Keratinocyte (primary cell): ENCODE results near the gene MOV10L1. TPM values are rescaled to one million over a fixed set of nuclear protein-coding genes. Genes with fewer than 3 reads are reported as not detected.

Source experiments
- DNase-seq: peaks from one replicate; pipeline ENCODE4 v3.0.0-alpha.2; 2011; ENCODE audit warnings: low read depth, missing footprints, low spot score
- FAIRE-seq: peaks from 2 replicates; lab custom pipeline; 2011; peaks lifted over from hg19 to GRCh38; lab: Jason Lieb, UNC
- H2AFZ ChIP-seq: 2 replicates; pipeline ENCODE4 v1.6.0; 2012; ENCODE audit warnings: low read length, control low read depth, inconsistent platforms; ENCODE audit not compliant: control insufficient read depth
- H3K27ac ChIP-seq: 2 replicates; pipeline ENCODE4 v1.5.1; 2011; ENCODE audit warnings: low read length; ENCODE audit not compliant: control insufficient read depth, insufficient read depth
- H3K27me3 ChIP-seq: 3 replicates; pipeline ENCODE4 v1.6.0; 2011; ENCODE audit warnings: low read length; ENCODE audit not compliant: control insufficient read depth, insufficient read depth; ENCODE audit errors: extremely low read depth
- H3K36me3 ChIP-seq, 2 experiments: 2 replicates in 1 of 2; 3 replicates in 1 of 2; pipeline ENCODE4 v1.5.1; 2011; ENCODE audit warnings: low read length in 2 of 2, mild to moderate bottlenecking in 1 of 2; ENCODE audit not compliant: control insufficient read depth in 2 of 2, insufficient read depth in 2 of 2; ENCODE audit errors: extremely low read depth in 1 of 2
- H3K4me1 ChIP-seq: 3 replicates; pipeline ENCODE4 v1.5.1; 2011; ENCODE audit warnings: low read length; ENCODE audit not compliant: control insufficient read depth, insufficient read depth; ENCODE audit errors: extremely low read depth
- H3K4me2 ChIP-seq: 3 replicates; pipeline ENCODE4 v1.6.0; 2011; ENCODE audit warnings: low read depth, low read length; ENCODE audit not compliant: control insufficient read depth, insufficient read depth; ENCODE audit errors: extremely low read depth
- H3K4me3 ChIP-seq, 3 experiments: fragments of 200-600 bp in 1 of 3; sonication (generic) in 1 of 3; 2 replicates in 2 of 3; 3 replicates in 1 of 3; pipeline ENCODE4 v1.5.1; 2011 to 2016; ENCODE audit warnings: low read length in 3 of 3, mild to moderate bottlenecking in 3 of 3, control low read depth in 2 of 3, inconsistent platforms in 1 of 3, low read depth in 1 of 3, mixed read lengths in 1 of 3, mixed run types in 1 of 3, moderate library complexity in 1 of 3; ENCODE audit not compliant: control insufficient read depth in 2 of 3, insufficient read depth in 2 of 3; ENCODE audit errors: extremely low read depth in 1 of 3
- H3K79me2 ChIP-seq: 2 replicates; pipeline ENCODE4 v1.6.0; 2012; ENCODE audit warnings: low read length; ENCODE audit not compliant: control insufficient read depth, insufficient read depth
- H3K9ac ChIP-seq: 3 replicates; pipeline ENCODE4 v1.6.0; 2011; ENCODE audit warnings: low read length; ENCODE audit not compliant: control insufficient read depth, insufficient read depth; ENCODE audit errors: extremely low read depth
- H3K9me1 ChIP-seq: 3 replicates; pipeline ENCODE4 v1.6.0; 2011; ENCODE audit warnings: low read length; ENCODE audit not compliant: control insufficient read depth, insufficient read depth; ENCODE audit errors: extremely low read depth
- H3K9me3 ChIP-seq: 2 replicates; pipeline ENCODE4 v1.5.1; 2012; ENCODE audit warnings: low read depth, low read length; ENCODE audit not compliant: control insufficient read depth
- H4K20me1 ChIP-seq: 3 replicates; pipeline ENCODE4 v1.6.0; 2011; ENCODE audit warnings: low read length; ENCODE audit not compliant: control insufficient read depth, insufficient read depth; ENCODE audit errors: extremely low read depth
- EZH2 ChIP-seq: IDR thresholded peaks from one replicate; pipeline ENCODE4 v1.6.1; 2012; ENCODE audit warnings: inconsistent platforms, mild to moderate bottlenecking, low read length, moderate library complexity
- dilution Hi-C: fragments of 300-500 bp; cut with MboI; formaldehyde crosslinking; loops from one replicate; pipeline ENCODE4 v1.7.0; 2020; ENCODE audit warnings: low sequenced_read_pairs; ENCODE audit not compliant: extremely low pct_ligation_motif_present
- polyA plus RNA-seq, 5 experiments: library from polyadenylated mRNA; depleted of rRNA in 3 of 5; stranded (reverse) in 3 of 5; stranded (forward) in 1 of 5; unstranded in 1 of 5; fragments of >200 nt; gene quantifications; 1 replicate in 1 of 5; 2 replicates in 3 of 5; 3 replicates in 1 of 5; pipeline versions ENCODE4 v1.2.1 to v1.2.3, GENCODE V29; 2011 to 2012; ENCODE audit warnings: missing spikeins in 2 of 5, low read depth in 1 of 5, low replicate concordance in 1 of 5
- TF ChIP-seq, protein P1 (sequence below), 3 experiments: IDR thresholded peaks in 1 of 3; conservative IDR thresholded peaks in 1 of 3; optimal IDR thresholded peaks in 1 of 3; 2 replicates in 2 of 3; 3 replicates in 1 of 3; pipeline versions ENCODE3 to v1.5.1; 2011; ENCODE audit warnings: low read length in 3 of 3, mild to moderate bottlenecking in 3 of 3, moderate library complexity in 2 of 3, control low read depth in 1 of 3, inconsistent platforms in 1 of 3; ENCODE audit not compliant: insufficient read depth in 2 of 3; ENCODE audit errors: extremely low read depth in 1 of 3

MOV10L1 gene
- polyA plus RNA-seq, 1 donor (not counting 4 experiments of a cell fraction or from before 2014, with no cell fraction given) = not detected

DNA sequence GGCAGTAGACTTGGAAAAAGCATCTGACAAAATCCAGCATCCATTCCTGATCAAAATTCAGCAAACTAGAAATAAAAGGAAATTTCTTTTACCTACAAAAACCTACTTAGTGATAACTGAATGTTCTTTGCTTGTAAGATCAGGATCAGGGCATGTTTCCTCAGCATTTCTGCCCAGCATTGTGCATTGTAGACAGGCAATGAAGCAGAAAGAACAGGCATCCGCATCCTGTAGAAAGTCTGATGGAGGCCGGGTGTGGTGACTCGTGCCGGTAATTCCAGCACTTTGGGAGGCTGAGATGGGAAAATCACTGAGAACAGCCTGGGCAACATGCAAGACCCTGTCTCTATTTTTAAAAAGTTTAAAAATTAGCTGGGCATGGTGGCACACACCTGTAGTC is 48.2 kb downstream of the MOV10L1 start:
- Histone ChIP-seq H3K27ac (no peak overlapping the region), H3K9me3 (no peaks in the 10 kb centered on the region), H3K9me1 (no peaks in the 10 kb centered on the region), H3K4me2 (no peak overlapping the region), H3K4me1 (no peaks in the 10 kb centered on the region), H4K20me1 (no peaks in the 10 kb centered on the region), H3K4me3 (no peak overlapping the region), H3K9ac (no peak overlapping the region), H3K27me3 (no peaks in the 10 kb centered on the region), H3K36me3 (no peaks in the 10 kb centered on the region), H2AFZ (no peak overlapping the region), H3K79me2 (no peaks in the 10 kb centered on the region)
- FAIRE-seq = no peak
- TF ChIP-seq, protein P1, sequence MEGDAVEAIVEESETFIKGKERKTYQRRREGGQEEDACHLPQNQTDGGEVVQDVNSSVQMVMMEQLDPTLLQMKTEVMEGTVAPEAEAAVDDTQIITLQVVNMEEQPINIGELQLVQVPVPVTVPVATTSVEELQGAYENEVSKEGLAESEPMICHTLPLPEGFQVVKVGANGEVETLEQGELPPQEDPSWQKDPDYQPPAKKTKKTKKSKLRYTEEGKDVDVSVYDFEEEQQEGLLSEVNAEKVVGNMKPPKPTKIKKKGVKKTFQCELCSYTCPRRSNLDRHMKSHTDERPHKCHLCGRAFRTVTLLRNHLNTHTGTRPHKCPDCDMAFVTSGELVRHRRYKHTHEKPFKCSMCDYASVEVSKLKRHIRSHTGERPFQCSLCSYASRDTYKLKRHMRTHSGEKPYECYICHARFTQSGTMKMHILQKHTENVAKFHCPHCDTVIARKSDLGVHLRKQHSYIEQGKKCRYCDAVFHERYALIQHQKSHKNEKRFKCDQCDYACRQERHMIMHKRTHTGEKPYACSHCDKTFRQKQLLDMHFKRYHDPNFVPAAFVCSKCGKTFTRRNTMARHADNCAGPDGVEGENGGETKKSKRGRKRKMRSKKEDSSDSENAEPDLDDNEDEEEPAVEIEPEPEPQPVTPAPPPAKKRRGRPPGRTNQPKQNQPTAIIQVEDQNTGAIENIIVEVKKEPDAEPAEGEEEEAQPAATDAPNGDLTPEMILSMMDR (optimal IDR thresholded peaks at IDR 0.05 in 1 of 3, IDR thresholded peaks at IDR 0.05 in 1 of 3, conservative IDR thresholded peaks at IDR 0.05 in 1 of 3; ENCODE audit: extremely low read depth in 1 of 3, insufficient read depth in 2 of 3, low read length in 3 of 3) = no peak
- TF ChIP-seq EZH2 = no peak
- DNase-seq = no peak
- dilution Hi-C loops = no loop called here

DNA sequence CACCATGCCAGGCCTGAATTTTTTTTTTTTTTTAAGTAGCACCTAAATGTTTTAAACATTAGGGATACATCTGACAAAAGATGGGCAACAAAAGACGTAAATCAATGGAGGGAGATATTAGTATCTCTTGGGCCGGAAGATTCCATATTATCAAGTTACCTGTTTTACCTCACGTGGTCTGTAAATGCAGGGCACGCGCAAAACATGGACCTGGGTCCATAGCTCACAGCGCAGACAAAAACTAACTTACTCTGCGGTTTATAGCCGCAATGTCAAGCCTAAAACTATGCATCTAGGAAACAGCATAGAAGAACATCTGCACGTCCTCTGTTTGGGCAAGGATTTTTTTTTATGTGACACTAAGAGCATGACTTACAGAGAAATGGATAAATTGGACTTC is 49.2 kb downstream of the MOV10L1 start:
- Histone ChIP-seq H3K9me3 (no peaks in the 10 kb centered on the region), H3K9ac (no peak overlapping the region), H4K20me1 (no peaks in the 10 kb centered on the region), H3K27me3 (peaks cover 5% of the 10 kb centered on the region), H3K4me2 (no peak overlapping the region), H3K27ac (no peak overlapping the region), H3K36me3 (no peaks in the 10 kb centered on the region), H3K4me3 (no peak overlapping the region), H2AFZ (no peak overlapping the region), H3K79me2 (no peaks in the 10 kb centered on the region), H3K4me1 (no peaks in the 10 kb centered on the region), H3K9me1 (no peaks in the 10 kb centered on the region)
- TF ChIP-seq, protein P1 (optimal IDR thresholded peaks at IDR 0.05 in 1 of 3, IDR thresholded peaks at IDR 0.05 in 1 of 3, conservative IDR thresholded peaks at IDR 0.05 in 1 of 3; ENCODE audit: extremely low read depth in 1 of 3, insufficient read depth in 2 of 3, low read length in 3 of 3) = no peak
- no peak for TF ChIP-seq EZH2
- DNase-seq (no peak), FAIRE-seq (no peak)
- dilution Hi-C loops = no loop called here
